T-helper 17 cell (primary cell): ENCODE results near the gene CACHD1. TPM values are rescaled to one million over a fixed set of nuclear protein-coding genes. Genes with fewer than 3 reads are reported as not detected.

Source experiments
- ATAC-seq: fragments of 150-1000 bp; cut with Tn5 transposase; 2 replicates; pipeline ENCODE4 v1.10.0; 2021; ENCODE audit warnings: mild to moderate bottlenecking, moderate library complexity
- DNase-seq, 3 donors: peaks; one replicate each; pipeline versions ENCODE4 v3.0.0 to v3.0.0-alpha.2; 2020 to 2021
- H3K9me3 ChIP-seq: one replicate; pipeline ENCODE4 v1.7.0; 2013; ENCODE audit warnings: low read length, mild to moderate bottlenecking; ENCODE audit not compliant: control insufficient read depth, poor library complexity, severe bottlenecking
- H3K27ac Mint-ChIP-seq: one replicate; pipeline ENCODE4 v1.8.0; 2022; ENCODE audit warnings: mild to moderate bottlenecking, moderate library complexity, mixed read lengths
- H3K27me3 Mint-ChIP-seq: one replicate; pipeline ENCODE4 v1.8.0; 2022; ENCODE audit warnings: mixed read lengths
- H3K36me3 Mint-ChIP-seq: one replicate; pipeline ENCODE4 v1.8.0; 2022; ENCODE audit warnings: low read depth, mixed read lengths
- H3K4me1 Mint-ChIP-seq: one replicate; pipeline ENCODE4 v1.8.0; 2022; ENCODE audit warnings: mild to moderate bottlenecking, mixed read lengths
- H3K4me3 Mint-ChIP-seq: one replicate; pipeline ENCODE4 v1.8.0; 2022; ENCODE audit warnings: mild to moderate bottlenecking, moderate library complexity, mixed read lengths
- total RNA-seq, 4 donors: library from RNA in 2 of 4; stranded (reverse) in 2 of 4; gene quantifications; one replicate each; pipeline ENCODE4 v1.2.3 and lab custom pipeline; 2022 to 2026

The CACHD1 gene
- total RNA-seq (under 1 TPM in 1 of 2 donors, not detected in 1; 0.05 TPM), total RNA-seq (lab: John Stamatoyannopoulos, UW) (0.45 to 0.46 reads per million in 2 donors)

GRCh38 chr1:64469977-64470664, at the start of gene CACHD1:
TSS of gene CACHD1 (plus strand) at chr1:64470129. CDS start at chr1:64470745, 616 bp downstream.
- Mint-ChIP-seq H3K36me3 (peaks cover 10% of the 10 kb centered on the region), H3K27me3 (peaks cover 63% of the 10 kb centered on the region), H3K4me3 (peak within 1 kb of the TSS; percentile 90), H3K27ac (no peak within 1 kb of the TSS), H3K4me1 (peaks cover 14% of the 10 kb centered on the region)
- ATAC-seq = peak; percentile 81
- peak in 1 of 3 donors; percentile 10 for DNase-seq
- H3K9me3 ChIP-seq = no peaks in the 10 kb centered on the region

DNA sequence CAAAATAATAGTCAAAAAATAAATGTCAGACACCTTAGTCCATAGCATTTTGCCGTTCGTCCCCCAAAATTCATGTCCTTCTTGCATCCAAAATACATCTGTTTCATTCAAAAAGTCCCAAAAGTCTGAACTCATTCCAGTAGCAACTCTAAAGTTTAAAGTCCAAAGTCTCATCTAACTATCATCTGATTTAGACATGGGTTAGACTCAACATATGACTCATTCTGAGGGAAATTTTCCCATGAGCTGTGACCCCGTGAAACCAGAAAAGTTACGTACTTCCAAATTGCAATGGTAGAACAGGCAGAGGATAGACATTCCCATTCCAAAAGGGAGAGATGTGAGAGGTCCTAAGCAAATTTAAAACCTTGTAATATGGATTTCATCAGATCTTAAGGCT, 48.6 kb upstream of the CACHD1 start:
- Mint-ChIP-seq H3K4me3 (no peak overlapping the region), H3K36me3 (no peaks in the 10 kb centered on the region), H3K27me3 (no peaks in the 10 kb centered on the region), H3K27ac (no peak overlapping the region), H3K4me1 (no peaks in the 10 kb centered on the region)
- no peak for DNase-seq
- no peaks in the 10 kb centered on the region for H3K9me3 ChIP-seq
- ATAC-seq = no peak

GRCh38 chr1:64423526-64423925, 46.4 kb upstream of the CACHD1 start:
- ATAC-seq (no peak), DNase-seq (no peak)
- H3K27me3 Mint-ChIP-seq = peaks cover 4% of the 10 kb centered on the region
- no peak overlapping the region for H3K4me3 Mint-ChIP-seq
- no peaks in the 10 kb centered on the region for H3K9me3 ChIP-seq
- no peak overlapping the region for H3K27ac Mint-ChIP-seq
- H3K36me3 Mint-ChIP-seq = no peaks in the 10 kb centered on the region
- H3K4me1 Mint-ChIP-seq = no peaks in the 10 kb centered on the region

DNA sequence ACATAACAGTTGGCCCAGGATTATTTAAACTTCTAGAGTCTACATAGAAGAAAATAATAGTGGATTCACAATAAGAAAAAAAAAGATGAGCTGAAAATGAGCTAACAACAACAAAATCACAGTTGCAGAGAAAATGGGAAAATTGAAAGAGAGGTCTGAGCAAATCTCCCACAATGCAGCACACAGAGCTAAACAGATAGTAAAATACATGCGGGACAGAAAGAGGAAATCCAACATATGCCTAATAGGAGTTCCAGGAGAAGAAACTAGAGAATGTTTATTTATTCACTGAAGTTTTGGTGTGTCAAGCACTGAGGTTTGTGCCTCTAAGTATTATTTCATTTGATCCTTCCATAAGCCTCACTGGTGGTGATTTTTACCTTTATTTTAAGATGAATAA, 45.5 kb upstream of the CACHD1 start:
- Mint-ChIP-seq H3K27me3 (peaks cover 6% of the 10 kb centered on the region), H3K4me3 (no peak overlapping the region), H3K4me1 (no peaks in the 10 kb centered on the region), H3K36me3 (no peaks in the 10 kb centered on the region), H3K27ac (no peak overlapping the region)
- ATAC-seq (no peak), DNase-seq (no peak)
- no peaks in the 10 kb centered on the region for H3K9me3 ChIP-seq

DNA sequence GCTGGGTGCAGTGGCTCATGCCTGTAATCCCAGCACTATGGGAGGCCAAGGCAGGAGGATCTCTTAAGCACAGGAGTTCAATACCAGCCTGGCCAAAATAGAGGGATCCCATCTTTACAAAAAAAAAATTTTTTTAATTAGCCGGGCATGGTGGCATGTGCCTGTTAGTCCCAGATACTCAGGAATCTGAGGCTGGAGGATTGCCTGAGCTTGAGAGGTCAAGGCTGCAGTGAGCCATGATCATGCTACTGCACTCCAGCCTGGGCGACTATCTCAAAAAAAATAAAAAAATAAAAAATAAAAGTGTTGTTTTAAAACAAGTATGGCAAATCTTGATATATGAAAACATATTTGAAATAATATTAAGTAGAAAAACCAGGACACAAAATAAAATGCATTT, 44.4 kb upstream of the CACHD1 start:
- no peaks in the 10 kb centered on the region for H3K4me1 Mint-ChIP-seq
- no peaks in the 10 kb centered on the region for H3K9me3 ChIP-seq
- no peak for ATAC-seq
- H3K27me3 Mint-ChIP-seq = peaks cover 13% of the 10 kb centered on the region
- H3K27ac Mint-ChIP-seq = no peak overlapping the region
- H3K36me3 Mint-ChIP-seq = no peaks in the 10 kb centered on the region
- no peak overlapping the region for H3K4me3 Mint-ChIP-seq
- DNase-seq = no peak

DNA sequence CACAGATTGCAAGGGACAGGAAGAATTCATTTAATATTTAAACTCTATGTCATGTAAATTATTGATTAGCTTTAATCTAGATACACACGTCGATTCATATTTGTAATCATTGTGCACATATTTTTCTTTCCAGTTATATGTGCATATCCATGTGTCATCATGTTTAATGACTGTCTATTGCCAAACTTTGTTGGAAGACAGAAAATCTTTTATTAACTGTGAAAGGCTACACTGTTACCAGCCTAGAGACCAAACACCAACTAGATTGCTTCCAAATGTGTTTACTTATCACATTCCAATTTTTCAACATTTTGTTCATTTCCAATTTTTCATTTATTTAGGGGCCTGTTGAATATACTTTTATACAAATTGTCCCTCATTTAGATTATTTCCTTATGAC, 43.2 kb upstream of the CACHD1 start:
- no peak for ATAC-seq
- Mint-ChIP-seq H3K27ac (no peak overlapping the region), H3K4me1 (no peaks in the 10 kb centered on the region), H3K27me3 (peaks cover 13% of the 10 kb centered on the region), H3K36me3 (no peaks in the 10 kb centered on the region), H3K4me3 (no peak overlapping the region)
- H3K9me3 ChIP-seq = no peaks in the 10 kb centered on the region
- DNase-seq = no peak

DNA sequence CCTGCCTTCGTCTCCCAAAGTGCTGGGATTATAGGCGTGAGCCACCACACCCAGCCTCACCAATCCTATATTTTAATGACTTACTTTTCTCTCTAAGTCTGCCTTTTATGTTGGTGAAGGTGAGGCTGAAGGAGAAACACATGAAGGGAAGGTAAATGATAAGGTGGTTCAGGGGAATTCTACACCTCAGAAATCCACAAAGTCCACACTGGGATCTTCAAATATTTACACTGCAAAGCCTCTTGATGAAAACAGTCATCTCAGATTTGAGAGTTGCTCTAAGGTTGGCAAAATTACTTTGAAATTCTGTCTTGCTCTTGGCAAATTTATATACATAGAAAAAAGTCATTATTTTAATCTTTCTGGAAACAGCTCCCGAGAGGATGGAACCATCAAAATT, 42.0 kb upstream of the CACHD1 start:
- H3K27ac Mint-ChIP-seq = no peak overlapping the region
- no peaks in the 10 kb centered on the region for H3K4me1 Mint-ChIP-seq
- H3K36me3 Mint-ChIP-seq = no peaks in the 10 kb centered on the region
- peaks cover 20% of the 10 kb centered on the region for H3K27me3 Mint-ChIP-seq
- no peak for ATAC-seq
- no peak overlapping the region for H3K4me3 Mint-ChIP-seq
- DNase-seq = no peak
- no peaks in the 10 kb centered on the region for H3K9me3 ChIP-seq

- DNase-seq (no peak), ATAC-seq (no peak)
- Mint-ChIP-seq H3K4me1 (no peaks in the 10 kb centered on the region), H3K27me3 (peaks cover 29% of the 10 kb centered on the region), H3K27ac (no peak overlapping the region), H3K36me3 (no peaks in the 10 kb centered on the region), H3K4me3 (no peak overlapping the region)
- no peaks in the 10 kb centered on the region for H3K9me3 ChIP-seq
Observed at GRCh38 chr1:64433308-64433707, 36.6 kb upstream of the CACHD1 start.

- ATAC-seq (no peak), DNase-seq (no peak)
- Mint-ChIP-seq H3K36me3 (no peaks in the 10 kb centered on the region), H3K4me3 (no peak overlapping the region), H3K27me3 (peaks cover 29% of the 10 kb centered on the region), H3K4me1 (no peaks in the 10 kb centered on the region), H3K27ac (no peak overlapping the region)
- H3K9me3 ChIP-seq = no peaks in the 10 kb centered on the region
Observed at GRCh38 chr1:64433747-64434146, 36.2 kb upstream of the CACHD1 start.

DNA sequence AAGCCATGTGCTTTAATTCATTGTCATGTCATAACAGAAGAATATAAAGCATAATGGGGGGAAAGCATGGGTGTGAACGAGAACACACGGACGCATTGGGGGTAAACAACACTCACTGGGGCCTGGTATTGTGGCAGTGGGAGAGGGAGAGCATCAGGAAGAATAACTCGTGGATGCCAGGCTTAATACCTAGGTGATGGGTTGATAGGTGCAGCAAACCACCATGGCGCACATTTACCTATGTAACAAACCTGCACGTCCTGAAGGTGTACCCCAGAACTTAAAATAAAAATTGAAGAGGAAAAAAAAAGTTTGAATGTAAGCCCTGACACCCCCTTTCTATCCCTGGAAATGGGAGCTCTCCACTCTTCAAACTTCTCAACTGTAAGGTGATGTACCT, 34.9 kb upstream of the CACHD1 start:
- Mint-ChIP-seq H3K27ac (no peak overlapping the region), H3K4me1 (no peaks in the 10 kb centered on the region), H3K4me3 (no peak overlapping the region), H3K36me3 (no peaks in the 10 kb centered on the region), H3K27me3 (peaks cover 21% of the 10 kb centered on the region)
- DNase-seq (no peak), ATAC-seq (no peak)
- H3K9me3 ChIP-seq = no peaks in the 10 kb centered on the region

DNA sequence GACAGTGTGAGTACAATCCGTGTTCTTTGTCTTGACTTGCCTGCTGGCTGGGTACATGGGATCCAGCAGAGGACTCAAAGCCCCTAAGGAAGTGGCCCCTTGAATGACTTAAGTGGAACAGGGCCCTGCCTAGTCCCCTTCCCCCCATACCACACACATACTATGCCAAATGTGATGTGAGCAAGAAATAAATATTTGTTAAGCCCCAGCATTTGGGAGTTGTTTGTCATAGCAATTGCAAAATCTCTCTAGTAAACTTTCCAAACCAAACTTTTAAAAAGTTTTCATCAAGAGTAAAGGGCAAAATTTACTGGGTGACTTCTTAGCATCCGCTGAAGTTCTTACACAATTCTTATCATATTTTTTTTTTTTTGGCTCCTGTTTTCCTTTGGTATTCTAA, 32.5 kb upstream of the CACHD1 start:
- Mint-ChIP-seq H3K27ac (no peak overlapping the region), H3K36me3 (no peaks in the 10 kb centered on the region), H3K4me1 (no peaks in the 10 kb centered on the region), H3K4me3 (no peak overlapping the region), H3K27me3 (peaks cover 18% of the 10 kb centered on the region)
- ATAC-seq (no peak), DNase-seq (no peak)
- no peaks in the 10 kb centered on the region for H3K9me3 ChIP-seq

DNA sequence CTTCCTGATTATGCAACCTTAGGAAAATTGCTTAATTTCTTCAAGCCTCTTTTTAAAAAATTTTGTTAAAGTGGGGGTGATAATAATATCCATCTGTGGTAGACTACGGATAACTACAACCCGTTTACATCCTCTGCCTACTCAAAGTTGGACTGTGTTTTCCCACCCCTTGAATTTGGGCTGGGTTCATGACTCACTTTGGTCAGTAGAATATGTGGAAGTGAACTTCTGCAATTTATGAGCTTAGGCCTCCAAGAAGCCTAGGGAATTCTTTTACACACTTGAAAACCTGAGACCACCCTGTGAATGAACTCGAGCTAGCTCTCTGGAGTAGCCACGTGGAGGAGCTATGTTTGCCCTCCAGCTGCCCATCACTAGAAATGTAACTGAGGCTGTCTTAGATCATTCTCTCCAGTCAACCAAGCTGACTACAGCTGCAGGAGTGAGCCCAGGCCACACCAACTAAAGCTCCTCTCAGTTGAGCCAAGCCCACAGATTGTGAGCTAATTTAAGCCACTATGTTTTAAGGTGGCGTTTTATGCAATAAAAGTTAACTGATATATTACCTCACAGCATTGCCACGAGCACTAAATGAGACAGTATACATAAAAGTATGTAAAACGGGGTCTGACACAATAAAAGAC, 29.6 kb upstream of the CACHD1 start:
- no peak for ATAC-seq
- H3K36me3 Mint-ChIP-seq = no peaks in the 10 kb centered on the region
- no peaks in the 10 kb centered on the region for H3K27me3 Mint-ChIP-seq
- no peaks in the 10 kb centered on the region for H3K9me3 ChIP-seq
- no peak for DNase-seq
- no peak overlapping the region for H3K27ac Mint-ChIP-seq
- no peaks in the 10 kb centered on the region for H3K4me1 Mint-ChIP-seq
- no peak overlapping the region for H3K4me3 Mint-ChIP-seq

DNA sequence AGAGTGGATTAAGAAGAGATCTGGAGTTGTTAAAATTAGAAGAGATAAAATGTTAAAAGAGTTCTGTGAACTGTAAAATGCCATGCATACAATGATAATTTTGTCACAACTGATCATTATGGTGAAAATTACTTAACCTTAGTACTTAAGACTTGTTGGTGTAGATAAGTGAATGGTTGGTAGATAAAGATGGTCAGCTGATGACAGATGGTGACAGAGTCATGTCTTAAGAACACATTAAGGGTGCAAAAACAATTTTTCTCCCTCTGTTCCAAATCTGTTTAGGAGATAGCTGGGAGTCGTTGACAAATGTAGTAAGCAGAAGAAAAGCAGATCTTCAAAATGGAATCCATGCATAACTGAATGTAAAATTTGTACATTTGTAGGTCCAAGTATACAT, 18.5 kb upstream of the CACHD1 start:
- DNase-seq (no peak), ATAC-seq (no peak)
- H3K9me3 ChIP-seq = no peaks in the 10 kb centered on the region
- H3K27me3 Mint-ChIP-seq = peaks cover 31% of the 10 kb centered on the region
- H3K36me3 Mint-ChIP-seq = no peaks in the 10 kb centered on the region
- no peak overlapping the region for H3K4me3 Mint-ChIP-seq
- no peaks in the 10 kb centered on the region for H3K4me1 Mint-ChIP-seq
- H3K27ac Mint-ChIP-seq = no peak overlapping the region

DNA sequence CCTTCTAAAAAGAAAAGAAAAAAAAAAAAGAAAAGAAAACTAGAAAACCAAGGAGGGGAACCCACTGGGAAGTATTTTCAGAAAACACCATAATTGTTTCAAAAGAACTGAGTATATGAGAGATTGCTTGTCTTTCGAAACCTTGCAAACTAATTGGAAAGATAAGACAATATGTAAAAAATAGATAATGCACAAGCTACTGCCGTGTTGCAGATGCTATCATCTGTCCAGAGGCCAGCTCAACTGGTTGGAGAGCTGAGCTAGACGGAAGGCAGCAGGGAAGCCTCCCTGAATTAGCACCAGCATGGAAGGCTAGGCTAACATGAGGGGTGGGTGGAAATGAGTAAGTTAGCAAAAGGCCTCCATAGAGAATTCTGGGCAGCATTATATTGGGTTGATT, 16.2 kb upstream of the CACHD1 start:
- no peak overlapping the region for H3K4me3 Mint-ChIP-seq
- DNase-seq = no peak
- no peak for ATAC-seq
- H3K9me3 ChIP-seq = no peaks in the 10 kb centered on the region
- H3K27ac Mint-ChIP-seq = no peak overlapping the region
- H3K4me1 Mint-ChIP-seq = no peaks in the 10 kb centered on the region
- H3K36me3 Mint-ChIP-seq = no peaks in the 10 kb centered on the region
- H3K27me3 Mint-ChIP-seq = peaks cover 37% of the 10 kb centered on the region
